HL-60 (cell line): ENCODE data around the gene TRIM72.

Source experiments
- DNase-seq, 2 experiments: peaks; one replicate each; pipeline ENCODE4 v3.0.0-alpha.2; 2010 to 2020; ENCODE audit warnings: low read depth in 1 of 2, low spot score in 1 of 2
- H3K27ac ChIP-seq: fragments of 250-450 bp; sonication (Bioruptor Pico); replicated peaks from 2 replicates; pipeline ENCODE4 v1.5.1; 2020; ENCODE audit warnings: mild to moderate bottlenecking, moderate library complexity
- H3K27me3 ChIP-seq: fragments of 250-450 bp; sonication (Bioruptor Pico); 2 replicates; pipeline ENCODE4 v1.5.1; 2021; ENCODE audit warnings: mild to moderate bottlenecking, moderate library complexity; ENCODE audit not compliant: insufficient read depth, poor library complexity, severe bottlenecking
- H3K4me3 ChIP-seq: replicated peaks from 2 replicates; pipeline ENCODE4 v1.5.1; 2011; ENCODE audit warnings: mild to moderate bottlenecking, control low read depth, low read length; ENCODE audit not compliant: insufficient read depth
- CTCF ChIP-seq: IDR thresholded peaks from one replicate; pipeline ENCODE4 v1.5.1; 2011; ENCODE audit warnings: low read length, control low read depth, inconsistent platforms; ENCODE audit not compliant: insufficient read depth
- GABPA ChIP-seq: IDR thresholded peaks from 2 replicates; pipeline ENCODE4 v1.6.1; 2012; ENCODE audit warnings: low read depth
- POLR2AphosphoS5 ChIP-seq: IDR thresholded peaks from 2 replicates; pipeline ENCODE4 v1.6.1; 2012; ENCODE audit warnings: low read depth
- REST ChIP-seq: IDR thresholded peaks from 2 replicates; pipeline ENCODE4 v1.6.1; 2012; ENCODE audit warnings: low read depth; ENCODE audit not compliant: insufficient replicate concordance
- SPI1 ChIP-seq: IDR thresholded peaks from 2 replicates; pipeline ENCODE4 v1.6.1; 2012; ENCODE audit warnings: low read depth, mild to moderate bottlenecking, borderline replicate concordance

TRIM72 gene

DNA sequence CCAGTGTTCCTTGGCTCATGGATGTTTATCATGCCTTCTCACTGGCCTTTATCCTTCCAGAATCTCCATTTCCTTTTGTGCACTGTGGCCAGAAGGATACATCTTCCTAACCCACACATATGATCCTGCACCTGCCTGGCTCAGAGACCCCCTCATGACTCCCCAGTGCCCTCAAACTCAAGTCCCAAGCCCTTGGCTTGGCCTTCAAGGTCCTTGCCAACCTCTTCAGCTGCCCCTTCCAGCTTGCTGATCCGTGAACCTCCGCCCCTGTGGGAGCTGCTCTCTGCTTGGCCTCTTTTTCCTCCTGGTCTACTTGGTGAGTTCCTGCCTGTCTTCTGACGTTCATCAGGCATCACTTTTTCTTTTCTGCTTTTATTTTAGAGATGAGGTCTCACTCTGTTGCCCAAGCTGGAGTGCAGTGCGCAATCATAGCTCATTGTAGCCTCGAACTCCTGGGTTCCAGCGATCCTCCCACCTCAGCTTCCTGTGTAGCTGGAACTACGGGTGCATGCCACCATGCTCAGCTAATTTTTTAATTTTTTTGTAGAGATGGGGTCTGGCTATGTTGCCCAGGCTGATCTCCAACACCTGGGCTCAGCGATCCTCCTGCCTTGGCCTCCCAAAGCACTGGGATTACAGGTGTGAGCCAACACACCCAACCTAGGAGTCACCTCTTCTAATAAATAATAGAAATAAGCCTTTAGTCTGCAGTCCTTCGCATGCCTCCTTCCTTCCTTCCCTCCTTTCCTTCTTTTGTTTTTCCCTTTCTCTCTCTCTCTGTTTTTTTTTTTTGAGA, 8.8 kb upstream of the TRIM72 start:
- no peak for DNase-seq
- TF ChIP-seq GABPA = no peak
- no peak for TF ChIP-seq REST
- TF ChIP-seq CTCF = no peak
- TF ChIP-seq SPI1 = no peak
- no peak overlapping the region for H3K4me3 ChIP-seq
- no peak overlapping the region for H3K27ac ChIP-seq
- no peaks in the 10 kb centered on the region for H3K27me3 ChIP-seq

GRCh38 chr16:31206776-31207175, 7.1 kb upstream of the TRIM72 start:
- Histone ChIP-seq H3K27me3 (no peaks in the 10 kb centered on the region), H3K27ac (no peak overlapping the region), H3K4me3 (no peak overlapping the region)
- no peak for DNase-seq
- TF ChIP-seq CTCF (no peak), POLR2AphosphoS5 (no peak), SPI1 (no peak), REST (no peak), GABPA (no peak)

DNA sequence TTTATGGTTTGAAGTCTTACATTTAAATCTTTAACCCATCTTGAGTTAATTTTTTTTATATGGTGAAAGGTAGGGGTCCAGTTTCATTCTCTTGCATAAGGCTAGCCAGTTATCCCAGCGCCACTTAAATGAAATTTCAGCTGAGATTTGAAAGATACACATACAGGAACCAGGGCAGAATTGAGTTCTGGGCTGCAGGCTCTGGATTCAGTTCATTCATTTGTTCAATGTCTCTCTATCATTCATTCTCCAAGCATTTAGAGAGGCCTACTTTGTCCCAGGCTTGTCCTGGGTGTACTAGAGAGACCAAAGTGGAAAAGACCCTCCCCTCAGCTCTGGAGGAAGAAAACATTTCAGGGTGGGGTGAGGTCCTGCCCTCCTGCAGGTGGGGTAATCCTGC, 577 bp upstream of the TRIM72 start:
- TF ChIP-seq SPI1 (no peak), REST (no peak), POLR2AphosphoS5 (no peak), GABPA (no peak), CTCF (no peak)
- no peak for DNase-seq
- Histone ChIP-seq H3K4me3 (no peak overlapping the region), H3K27me3 (peaks cover 29% of the 10 kb centered on the region), H3K27ac (no peak overlapping the region)
